K562 (cell line): Measurements from ENCODE around the gene DCAF4L1. TPM values are rescaled to one million over a fixed set of nuclear protein-coding genes. Genes with fewer than 3 reads are reported as not detected.

Experiments used
- ARNT ChIP-seq, 2 experiments: fragments of 450-650 bp; IDR thresholded peaks; 2 replicates each; pipeline ENCODE4 v1.6.1; 2016; ENCODE audit warnings: mild to moderate bottlenecking in 1 of 2
- CHCHD3 ChIP-seq: fragments of 250-450 bp; sonication (Bioruptor Pico); IDR thresholded peaks from 2 replicates; pipeline ENCODE4 v2.1.2; 2022; ENCODE audit warnings: mild to moderate bottlenecking
- CHD4 ChIP-seq: fragments of 200-600 bp; sonication (generic); IDR thresholded peaks from 3 replicates; pipeline ENCODE4 v1.6.1; 2012; ENCODE audit warnings: low read depth, mild to moderate bottlenecking, mixed read lengths, low read length, inconsistent platforms; ENCODE audit not compliant: insufficient read depth, insufficient replicate concordance, poor library complexity, severe bottlenecking
- COPS2 ChIP-seq: fragments of 450-650 bp; conservative IDR thresholded peaks from 2 replicates; pipeline ENCODE4 v1.6.1; 2016; ENCODE audit warnings: mild to moderate bottlenecking, moderate library complexity
- CREBBP ChIP-seq: IDR thresholded peaks from one replicate; pipeline ENCODE4 v1.6.1; 2012; ENCODE audit warnings: low read depth, mild to moderate bottlenecking, control low read depth, inconsistent platforms, low read length
- DIDO1 ChIP-seq: fragments of 450-650 bp; IDR thresholded peaks from 2 replicates; pipeline ENCODE4 v1.6.1; 2016; ENCODE audit warnings: low read depth, missing biosample characterization, missing genetic modification characterization
- ELF4 ChIP-seq: fragments of 450-650 bp; formaldehyde crosslinking; IDR thresholded peaks from 2 replicates; pipeline ENCODE4 v1.4.0; 2022; ENCODE audit warnings: missing genetic modification characterization
- GTF2E2 ChIP-seq: fragments of 200-800 bp; sonication (Bioruptor generic); IDR thresholded peaks from 2 replicates; pipeline ENCODE4 v1.6.1; 2016; ENCODE audit warnings: missing genetic modification characterization, missing compliant biosample characterization
- GTF2F1 ChIP-seq: IDR thresholded peaks from 2 replicates; pipeline ENCODE4 v1.6.1; 2011; ENCODE audit warnings: low read depth, low read length, improper control_type of control experiment
- HCFC1 ChIP-seq: IDR thresholded peaks from 2 replicates; pipeline ENCODE4 v1.6.1; 2012; ENCODE audit warnings: low read depth, low read length, improper control_type of control experiment
- HDAC6 ChIP-seq: IDR thresholded peaks from 2 replicates; pipeline ENCODE4 v1.6.1; 2012; ENCODE audit warnings: low read depth, mild to moderate bottlenecking, control low read depth, inconsistent platforms, low read length, moderate library complexity
- HLTF ChIP-seq: fragments of 450-650 bp; IDR thresholded peaks from 2 replicates; pipeline ENCODE4 v1.6.1; 2016
- LCOR ChIP-seq: sonication (generic); formaldehyde crosslinking; IDR thresholded peaks from 2 replicates; pipeline ENCODE4 v1.8.0; 2022; ENCODE audit warnings: mild to moderate bottlenecking, missing genetic modification reagents
- MECOM ChIP-seq: fragments of 250-450 bp; sonication (Bioruptor Pico); IDR thresholded peaks from 2 replicates; pipeline ENCODE4 v1.8.0; 2022; ENCODE audit warnings: inconsistent platforms
- MLX ChIP-seq, 2 experiments: fragments of 450-650 bp in 1 of 2; sonication (generic) in 1 of 2; formaldehyde crosslinking; conservative IDR thresholded peaks; 2 replicates each; pipeline versions ENCODE4 v1.4.0 to v1.8.1; 2020 to 2022; ENCODE audit warnings: mild to moderate bottlenecking in 1 of 2, missing genetic modification reagents in 1 of 2
- MTA2 ChIP-seq: fragments of 450-650 bp; IDR thresholded peaks from 2 replicates; pipeline ENCODE4 v1.6.1; 2016; ENCODE audit warnings: low read depth
- PHF8 ChIP-seq: fragments of 200-600 bp; sonication (generic); IDR thresholded peaks from 2 replicates; pipeline ENCODE4 v1.6.1; 2012; ENCODE audit warnings: mixed run types, mild to moderate bottlenecking, inconsistent platforms, low read length, moderate library complexity, borderline replicate concordance
- PRPF4 ChIP-seq: fragments of 200-400 bp; formaldehyde crosslinking; IDR thresholded peaks from one replicate; pipeline ENCODE4 v1.6.1; 2017; ENCODE audit warnings: low read length, low read depth, mild to moderate bottlenecking; ENCODE audit not compliant: insufficient read depth, poor library complexity, severe bottlenecking
- PTTG1 ChIP-seq: fragments of 450-650 bp; IDR thresholded peaks from 2 replicates; pipeline ENCODE4 v1.6.1; 2016; ENCODE audit warnings: low read depth, mild to moderate bottlenecking, missing genetic modification characterization, missing compliant biosample characterization
- RBM14 ChIP-seq: fragments of 200-400 bp; formaldehyde crosslinking; IDR thresholded peaks from 2 replicates; pipeline ENCODE4 v1.6.1; 2018; ENCODE audit warnings: low read depth, mild to moderate bottlenecking, low read length, moderate library complexity, borderline replicate concordance; ENCODE audit not compliant: insufficient read depth
- SMARCE1 ChIP-seq: fragments of 450-650 bp; IDR thresholded peaks from 2 replicates; pipeline ENCODE4 v1.7.1; 2016; ENCODE audit warnings: mild to moderate bottlenecking
- SUPT5H ChIP-seq: fragments of 450-650 bp; IDR thresholded peaks from 2 replicates; pipeline ENCODE4 v1.6.1; 2016
- TARDBP ChIP-seq: fragments of 450-650 bp; IDR thresholded peaks from 2 replicates; pipeline ENCODE4 v1.6.1; 2016
- TCF7 ChIP-seq: sonication (generic); IDR thresholded peaks from 2 replicates; pipeline ENCODE4 v1.6.1; 2016; ENCODE audit warnings: antibody characterized with exemption, borderline replicate concordance
- TCF7L2 ChIP-seq: fragments of 150-350 bp; IDR thresholded peaks from 2 replicates; pipeline ENCODE4 v1.6.1; 2016; ENCODE audit warnings: low read depth, mild to moderate bottlenecking, low read length, moderate library complexity
- ZFP36 ChIP-seq: fragments of 150-350 bp; IDR thresholded peaks from 2 replicates; pipeline ENCODE4 v1.6.1; 2018; ENCODE audit warnings: low read length, low read depth; ENCODE audit not compliant: partially characterized antibody
- polyA plus RNA-seq, 8 experiments: library from polyadenylated mRNA; depleted of rRNA in 4 of 8; stranded (reverse) in 5 of 8; unstranded in 3 of 8; fragments of >200 nt; fragmentation: Nextera tagmentation in 2 of 8; fragmentation: Illumina TruSeq in 1 of 8; extraction: Ambion mirVana in 2 of 8; extraction: Trizol in 1 of 8; gene quantifications; 2 replicates each; pipeline versions ENCODE4 v1.2.1 to v1.2.3, GENCODE V29; 2011 to 2014; ENCODE audit warnings: inconsistent platforms in 1 of 8, missing spikeins in 1 of 8
- total RNA-seq, 7 experiments: library from RNA; depleted of rRNA in 6 of 7; stranded (reverse); fragments of >200 nt in 6 of 7; fragmentation: Illumina TruSeq in 2 of 7; extraction: Trizol in 2 of 7; gene quantifications; 2 replicates each; pipeline versions ENCODE4 v1.2.1 to v1.2.3, GENCODE V29; 2011 to 2021; ENCODE audit warnings: low replicate concordance in 1 of 7
- TF ChIP-seq, protein P1 (sequence below), 2 experiments: fragments of 450-650 bp in 1 of 2; IDR thresholded peaks; 2 replicates each; pipeline ENCODE4 v1.6.1; 2011 to 2017; ENCODE audit warnings: low read depth in 2 of 2, antibody characterized with exemption in 1 of 2, borderline replicate concordance in 1 of 2, low read length in 1 of 2, mild to moderate bottlenecking in 1 of 2, mixed read lengths in 1 of 2; ENCODE audit not compliant: control insufficient read depth in 1 of 2

DCAF4L1 gene
- total and polyA plus RNA-seq, 9 of the 15 experiments (the other 6 are each of a cell fraction or from before 2014, with no cell fraction given): 0.17 to 0.64 (median 0.36) TPM

GRCh38 chr4:41934901-41935651 lies 46.5 kb upstream of the DCAF4L1 start, which contains the start of gene TMEM33 (continued):
- TF ChIP-seq, protein P1, sequence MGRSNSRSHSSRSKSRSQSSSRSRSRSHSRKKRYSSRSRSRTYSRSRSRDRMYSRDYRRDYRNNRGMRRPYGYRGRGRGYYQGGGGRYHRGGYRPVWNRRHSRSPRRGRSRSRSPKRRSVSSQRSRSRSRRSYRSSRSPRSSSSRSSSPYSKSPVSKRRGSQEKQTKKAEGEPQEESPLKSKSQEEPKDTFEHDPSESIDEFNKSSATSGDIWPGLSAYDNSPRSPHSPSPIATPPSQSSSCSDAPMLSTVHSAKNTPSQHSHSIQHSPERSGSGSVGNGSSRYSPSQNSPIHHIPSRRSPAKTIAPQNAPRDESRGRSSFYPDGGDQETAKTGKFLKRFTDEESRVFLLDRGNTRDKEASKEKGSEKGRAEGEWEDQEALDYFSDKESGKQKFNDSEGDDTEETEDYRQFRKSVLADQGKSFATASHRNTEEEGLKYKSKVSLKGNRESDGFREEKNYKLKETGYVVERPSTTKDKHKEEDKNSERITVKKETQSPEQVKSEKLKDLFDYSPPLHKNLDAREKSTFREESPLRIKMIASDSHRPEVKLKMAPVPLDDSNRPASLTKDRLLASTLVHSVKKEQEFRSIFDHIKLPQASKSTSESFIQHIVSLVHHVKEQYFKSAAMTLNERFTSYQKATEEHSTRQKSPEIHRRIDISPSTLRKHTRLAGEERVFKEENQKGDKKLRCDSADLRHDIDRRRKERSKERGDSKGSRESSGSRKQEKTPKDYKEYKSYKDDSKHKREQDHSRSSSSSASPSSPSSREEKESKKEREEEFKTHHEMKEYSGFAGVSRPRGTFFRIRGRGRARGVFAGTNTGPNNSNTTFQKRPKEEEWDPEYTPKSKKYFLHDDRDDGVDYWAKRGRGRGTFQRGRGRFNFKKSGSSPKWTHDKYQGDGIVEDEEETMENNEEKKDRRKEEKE (IDR thresholded peaks at IDR 0.05; ENCODE audit: borderline replicate concordance in 1 of 2, control insufficient read depth in 1 of 2, low read depth in 2 of 2, low read length in 1 of 2): no peak
- no peak for TF ChIP-seq PTTG1 (tag)
- TF ChIP-seq SUPT5H: peak; percentile 89
- TF ChIP-seq DIDO1 (tag): peak; percentile 76; the same call in 1 of the 2 replicates
- no peak for TF ChIP-seq COPS2
- TF ChIP-seq CHCHD3: no peak
- TF ChIP-seq TCF7: peak; percentile 62; the same call in 1 of the 2 replicates
- TF ChIP-seq HCFC1: peak; percentile 94
- no peak for TF ChIP-seq TCF7L2
- TF ChIP-seq PRPF4: no peak
- TF ChIP-seq MTA2: peak; percentile 82
- TF ChIP-seq GTF2F1: no peak
- peak; percentile 94 for TF ChIP-seq PHF8
- no peak for TF ChIP-seq CREBBP
- no peak for TF ChIP-seq TARDBP
- no peak for TF ChIP-seq LCOR
- peak; percentile 75; the same call in 1 of the 2 replicates for TF ChIP-seq GTF2E2 (tag)
- TF ChIP-seq ZFP36: no peak
- peak; percentile 46; the same call in 1 of the 2 replicates for TF ChIP-seq SMARCE1
- TF ChIP-seq HDAC6: no peak
- TF ChIP-seq ELF4 (CRISPR knock-in tag): 0 out of 2 replicates have a peak, but pooled peaks have one; percentile 6
- 0 out of 2 replicates have a peak, but pooled peaks have one; percentile 31 for TF ChIP-seq HLTF
- TF ChIP-seq CHD4: no peak
- TF ChIP-seq MLX (CRISPR knock-in tag; conservative IDR thresholded peaks at IDR 0.05): no peak
- no peak for TF ChIP-seq RBM14
- TF ChIP-seq ARNT (IDR thresholded peaks at IDR 0.05): no peak; a peak in 1 of 4 replicates
- no peak for TF ChIP-seq MECOM
